PC-9 (cell line): ENCODE data around the gene COLGALT1. TPM values are rescaled to one million over a fixed set of nuclear protein-coding genes. Genes with fewer than 3 reads are reported as not detected.

ENCODE experiments used
- BruUV-seq: library from RNA; stranded (reverse); fragments of 400-500 nt; replicated peaks from 2 replicates; lab custom pipeline; 2021; lab: Mats Ljungman, UMichigan
- CTCF ChIA-PET: fragments of 300-600 bp; sonication (Branson Sonifier 250); formaldehyde crosslinking; loops from one replicate; lab custom pipeline; 2022; ENCODE audit warnings: antibody characterized with exemption; lab: Charles Lee
- POLR2A ChIA-PET: fragments of 300-600 bp; sonication (Branson Sonifier 250); formaldehyde crosslinking; loops from one replicate; lab custom pipeline; 2022; ENCODE audit warnings: antibody characterized with exemption; ENCODE audit not compliant: unreplicated experiment; lab: Charles Lee
- DNase-seq, 2 experiments: peaks; one replicate each; pipeline versions ENCODE4 v3.0.0 to v3.0.0-alpha.2; 2015 to 2022; ENCODE audit warnings: mixed read lengths in 1 of 2
- H2AFZ ChIP-seq: fragments of 200-600 bp; sonication (generic); 2 replicates; pipeline ENCODE4 v1.8.1; 2017; ENCODE audit warnings: antibody characterized with exemption
- H3F3A ChIP-seq: fragments of 200-600 bp; sonication (generic); 2 replicates; pipeline ENCODE4 v1.8.1; 2017; ENCODE audit warnings: antibody characterized with exemption, mild to moderate bottlenecking, low read depth; ENCODE audit not compliant: insufficient read depth
- H3K27ac ChIP-seq: fragments of 200-600 bp; sonication (generic); 2 replicates; pipeline ENCODE4 v1.6.1; 2016; ENCODE audit warnings: mixed run types
- H3K27me3 ChIP-seq: fragments of 200-600 bp; sonication (generic); 2 replicates; pipeline ENCODE4 v1.6.1; 2016; ENCODE audit warnings: low read depth, mixed run types; ENCODE audit not compliant: insufficient read depth
- H3K36me3 ChIP-seq: fragments of 200-600 bp; sonication (generic); 2 replicates; pipeline ENCODE4 v1.6.1; 2016; ENCODE audit warnings: low read depth, mixed run types
- H3K4me1 ChIP-seq: fragments of 200-600 bp; sonication (generic); replicated peaks from 2 replicates; pipeline ENCODE4 v1.6.1; 2016; ENCODE audit warnings: mixed run types; ENCODE audit not compliant: insufficient read depth
- H3K4me2 ChIP-seq: fragments of 200-600 bp; sonication (generic); 2 replicates; pipeline ENCODE4 v1.6.1; 2017; ENCODE audit warnings: mixed run types
- H3K4me3 ChIP-seq: fragments of 200-600 bp; sonication (generic); 2 replicates; pipeline ENCODE4 v1.6.1; 2016; ENCODE audit warnings: mixed run types
- H3K79me2 ChIP-seq: fragments of 200-600 bp; sonication (generic); 2 replicates; pipeline ENCODE4 v1.6.1; 2017; ENCODE audit warnings: low read depth, mixed run types
- H3K9me2 ChIP-seq: fragments of 200-600 bp; sonication (generic); 2 replicates; pipeline ENCODE4 v1.8.1; 2017; ENCODE audit warnings: mild to moderate bottlenecking; ENCODE audit not compliant: insufficient read depth
- H3K9me3 ChIP-seq: fragments of 200-600 bp; sonication (generic); 2 replicates; pipeline ENCODE4 v1.8.1; 2016; ENCODE audit warnings: low read depth; ENCODE audit not compliant: insufficient read depth
- H4K20me1 ChIP-seq: fragments of 200-600 bp; sonication (generic); 2 replicates; pipeline ENCODE4 v1.8.1; 2017; ENCODE audit not compliant: insufficient read depth
- CTCF ChIP-seq: fragments of 200-600 bp; sonication (generic); conservative IDR thresholded peaks from 2 replicates; pipeline ENCODE4 v1.6.1; 2017; ENCODE audit warnings: mixed run types, antibody characterized with exemption, mild to moderate bottlenecking, moderate library complexity
- EZH2 ChIP-seq: fragments of 200-600 bp; sonication (generic); IDR thresholded peaks from 2 replicates; pipeline ENCODE4 v1.8.0; 2017; ENCODE audit warnings: antibody characterized with exemption, low read depth
- intact Hi-C: fragments of 100-400 bp; cut with micrococcal nuclease; formaldehyde crosslinking; loops from one replicate; pipeline ENCODE4 v1.10.0; 2022; ENCODE audit not compliant: unreplicated experiment
- total RNA-seq: library from RNA; stranded (reverse); gene quantifications from 2 replicates; pipeline ENCODE4 v1.2.3, GENCODE V29; 2021

COLGALT1 gene
- total RNA-seq, 1 experiment from 2014 or later: 88.8 TPM

- BruUV-seq: no TSS peak
- intact Hi-C loops: loop anchor here (2.0 to 5.0 kb wide), 2 partner anchors 40 to 47 kb away; partner anchors contain the start of genes COLGALT1 and SLC27A1
Observed at GRCh38 chr19:17510220-17510993, 45.0 kb upstream of the COLGALT1 start.

GRCh38 chr19:17511724-17512573 lies 43.5 kb upstream of the COLGALT1 start:
- peaks cover 11% of the 10 kb centered on the region for H4K20me1 ChIP-seq
- CTCF ChIA-PET: no interaction called here

More at GRCh38 chr19:17510220-17510993, 45.0 kb upstream of the COLGALT1 start:
- no peaks in the 10 kb centered on the region for H3K9me3 ChIP-seq
- peaks cover 37% of the 10 kb centered on the region for H3F3A ChIP-seq
- DNase-seq: no peak
- H3K79me2 ChIP-seq: peaks cover 82% of the 10 kb centered on the region
- H3K4me1 ChIP-seq: peaks cover 42% of the 10 kb centered on the region
- TF ChIP-seq EZH2 (no peak), CTCF (no peak)
- CTCF ChIA-PET: interaction anchor here (0.7 kb wide), 2 partner anchors 266 to 1575 kb away, joined by 3 to 5 read pairs; no protein-coding TSS in a partner anchor
- H3K27me3 ChIP-seq: no peaks in the 10 kb centered on the region
- peaks cover 11% of the 10 kb centered on the region; the same call in 1 of the 2 replicates for H4K20me1 ChIP-seq
- peak overlapping the region; percentile 67 for H2AFZ ChIP-seq
- peak overlapping the region; percentile 88 for H3K4me3 ChIP-seq
- POLR2A ChIA-PET: interaction anchor here (0.6 to 1.1 kb wide), 2 partner anchors 32 to 91 kb away, joined by 3 to 4 read pairs; partner anchors contain the start of gene MVB12A
- H3K4me2 ChIP-seq: peak overlapping the region; percentile 93
- H3K9me2 ChIP-seq: no peaks in the 10 kb centered on the region
- H3K36me3 ChIP-seq: peaks cover 14% of the 10 kb centered on the region; the same call in 1 of the 2 replicates
- H3K27ac ChIP-seq: peak overlapping the region; percentile 98

More at GRCh38 chr19:17511724-17512573, 43.5 kb upstream of the COLGALT1 start:
- Histone ChIP-seq H3K4me3 (peak overlapping the region; percentile 88), H3K36me3 (peaks cover 23% of the 10 kb centered on the region), H3F3A (peaks cover 37% of the 10 kb centered on the region), H3K27me3 (no peaks in the 10 kb centered on the region), H3K79me2 (peaks cover 79% of the 10 kb centered on the region), H3K9me2 (no peaks in the 10 kb centered on the region), H2AFZ (peak overlapping the region; percentile 78), H3K9me3 (no peaks in the 10 kb centered on the region), H3K4me2 (peak overlapping the region; percentile 93), H3K4me1 (peaks cover 42% of the 10 kb centered on the region), H3K27ac (peak overlapping the region; percentile 98)
- no TSS peak for BruUV-seq
- intact Hi-C loops: loop anchor here (2.0 to 5.0 kb wide), 2 partner anchors 41 to 45 kb away; partner anchors contain the start of genes COLGALT1 and SLC27A1
- TF ChIP-seq EZH2 (no peak), CTCF (no peak)
- peak; percentile 55 to 78 for DNase-seq
- POLR2A ChIA-PET: interaction anchor here (0.5 to 1.1 kb wide), 7 partner anchors 19 to 347 kb away, joined by 3 to 9 read pairs (median 3); partner anchors contain the start of genes FCHO1 and MVB12A
